Hindlimb muscle (tissue), 1 donor: Measurements from ENCODE around the gene PCGF1. TPM values are rescaled to one million over a fixed set of nuclear protein-coding genes. Genes with fewer than 3 reads are reported as not detected.
A peak's percentile ranks its signal among the peaks of the same experiment; 100 is the strongest.

Experiments
- DNase-seq: peaks from one replicate; pipeline ENCODE4 v3.0.0-alpha.2; 2013
- polyA plus RNA-seq: library from polyadenylated mRNA; unstranded; fragments of 120-200 nt; gene quantifications from one replicate; pipeline ENCODE4 v1.2.1, GENCODE V29; 2013; ENCODE audit not compliant: insufficient read length

PCGF1 gene
- polyA plus RNA-seq, 1 donor: 8.2 TPM

- no peak for DNase-seq
These were observed 28.9 kb upstream of the PCGF1 start for GRCh38 chr2:74536166-74536950.

DNA sequence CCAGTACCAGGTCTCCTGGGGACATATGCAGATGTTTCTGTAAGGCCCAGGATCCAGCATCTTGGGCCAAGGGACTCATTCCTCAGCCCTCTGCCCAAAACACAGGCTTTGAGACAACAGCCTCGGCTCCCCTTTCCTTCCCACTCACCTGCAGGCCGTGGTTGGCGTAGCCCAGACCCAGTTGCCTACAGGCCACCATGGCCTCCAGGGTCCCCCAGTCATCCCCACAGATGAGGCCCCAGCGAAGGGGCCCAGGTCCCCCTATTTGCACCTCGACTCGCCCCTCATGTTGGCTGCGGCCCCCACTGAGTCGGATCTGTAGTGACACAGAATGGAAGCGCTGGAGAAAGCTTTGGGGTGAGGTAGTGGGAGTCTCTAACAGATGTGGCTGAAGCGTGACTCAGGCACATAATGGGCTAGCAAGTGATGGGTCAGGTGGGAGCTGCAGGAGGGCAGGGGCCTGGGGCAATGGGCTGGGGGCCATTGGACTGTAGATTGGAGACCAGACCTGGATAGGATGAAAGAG, 28.0 kb upstream of the PCGF1 start:
- no peak for DNase-seq

- no peak for DNase-seq
These were observed 26.9 kb upstream of the PCGF1 start for GRCh38 chr2:74534411-74534810.

DNA sequence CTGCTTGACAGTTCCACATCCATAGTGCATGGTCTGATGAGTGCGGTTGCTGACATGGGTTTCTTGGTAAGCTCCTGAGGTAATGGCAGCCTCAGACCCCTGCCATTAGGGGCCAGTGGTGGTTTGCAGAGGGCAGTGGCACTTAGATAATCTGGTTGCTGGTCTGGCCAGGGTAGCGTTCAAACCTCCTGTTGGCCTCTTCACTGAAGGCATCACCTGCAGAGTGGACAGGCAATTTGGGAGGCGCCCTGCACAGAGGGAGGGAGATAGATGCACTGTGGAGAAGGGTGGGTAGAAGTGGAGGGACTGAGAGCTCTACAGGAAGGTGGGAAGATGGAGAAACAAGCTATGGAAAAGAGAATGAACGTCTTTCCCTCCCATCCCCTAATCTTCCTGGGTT, 26.0 kb upstream of the PCGF1 start:
- no peak for DNase-seq

GRCh38 chr2:74532222-74532621, 24.7 kb upstream of the PCGF1 start:
- DNase-seq: no peak

GRCh38 chr2:74531666-74532065, 24.2 kb upstream of the PCGF1 start:
- no peak for DNase-seq

DNA sequence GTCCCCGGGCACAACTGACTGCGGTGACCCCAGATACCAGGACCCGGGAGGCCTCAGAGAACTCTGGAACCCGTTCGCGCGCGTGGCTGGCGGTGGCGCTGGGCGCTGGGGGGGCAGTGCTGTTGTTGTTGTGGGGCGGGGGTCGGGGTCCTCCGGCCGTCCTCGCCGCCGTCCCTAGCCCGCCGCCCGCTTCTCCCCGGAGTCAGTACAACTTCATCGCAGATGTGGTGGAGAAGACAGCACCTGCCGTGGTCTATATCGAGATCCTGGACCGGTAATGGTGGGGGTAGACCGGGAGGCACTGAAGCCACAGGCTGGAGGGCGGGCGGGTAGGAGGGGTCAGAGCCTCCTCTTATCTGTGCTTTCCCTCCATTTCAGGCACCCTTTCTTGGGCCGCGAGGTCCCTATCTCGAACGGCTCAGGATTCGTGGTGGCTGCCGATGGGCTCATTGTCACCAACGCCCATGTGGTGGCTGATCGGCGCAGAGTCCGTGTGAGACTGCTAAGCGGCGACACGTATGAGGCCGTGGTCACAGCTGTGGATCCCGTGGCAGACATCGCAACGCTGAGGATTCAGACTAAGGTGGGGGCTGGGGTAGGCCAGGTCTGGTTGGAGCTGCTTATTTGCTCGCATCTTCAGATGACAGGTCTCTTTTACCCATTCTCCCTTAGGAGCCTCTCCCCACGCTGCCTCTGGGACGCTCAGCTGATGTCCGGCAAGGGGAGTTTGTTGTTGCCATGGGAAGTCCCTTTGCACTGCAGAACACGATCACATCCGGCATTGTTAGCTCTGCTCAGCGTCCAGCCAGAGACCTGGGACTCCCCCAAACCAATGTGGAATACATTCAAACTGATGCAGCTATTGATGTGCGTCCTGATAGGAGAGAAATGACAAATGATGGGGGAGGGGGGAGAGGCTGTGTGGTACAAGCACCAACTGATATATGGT, 23.0 kb upstream of the PCGF1 start:
- DNase-seq: no peak

- DNase-seq: peak; percentile 99
These were observed 22.1 kb upstream of the PCGF1 start, which contains the start of the genes AUP1 and HTRA2 for GRCh38 chr2:74529357-74530238. Gene AUP1, minus strand, starts transcription at chr2:74529706. Its CDS starts 77 bp downstream, at chr2:74529629. Gene HTRA2, plus strand, starts transcription at chr2:74529933. Its CDS starts 74 bp downstream, at chr2:74530007.

DNA sequence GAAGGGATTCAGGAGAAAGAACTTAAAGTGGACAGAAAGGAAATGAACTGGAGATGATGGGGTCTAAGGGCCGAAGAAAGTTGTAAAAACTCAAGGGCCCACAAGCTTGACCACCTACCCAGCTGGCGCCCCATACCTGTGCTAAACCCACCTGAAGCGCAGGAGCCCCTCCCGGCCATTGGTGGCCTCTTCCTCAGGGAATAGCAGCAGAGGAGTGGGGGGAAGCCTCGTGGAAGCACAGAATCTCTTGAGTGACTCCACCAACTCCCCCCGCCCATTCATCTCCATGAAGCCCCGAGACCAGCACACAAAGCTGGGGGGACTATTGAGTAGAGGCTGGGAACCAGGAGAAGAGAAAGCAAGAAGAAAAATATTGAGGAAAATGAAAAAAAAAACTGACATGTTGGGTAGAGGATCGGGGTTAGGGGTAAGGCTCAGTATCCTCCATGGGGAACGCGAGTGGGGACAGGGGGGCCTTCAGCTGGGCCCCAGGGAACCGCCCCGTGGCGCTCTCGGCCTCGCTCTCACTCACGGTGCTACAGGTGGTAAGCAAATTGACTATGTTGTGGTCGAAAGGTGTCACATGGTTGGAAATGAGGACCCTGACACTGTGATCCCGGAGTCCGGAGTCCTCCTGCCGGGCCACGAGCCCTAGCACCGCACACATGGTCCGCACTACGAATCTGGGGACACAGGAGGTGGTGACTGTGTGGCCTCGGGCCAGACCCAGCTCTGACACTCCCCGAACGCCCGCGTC, 21.3 kb upstream of the PCGF1 start:
- no peak for DNase-seq

GRCh38 chr2:74527741-74528140, 20.2 kb upstream of the PCGF1 start:
- no peak for DNase-seq

DNA sequence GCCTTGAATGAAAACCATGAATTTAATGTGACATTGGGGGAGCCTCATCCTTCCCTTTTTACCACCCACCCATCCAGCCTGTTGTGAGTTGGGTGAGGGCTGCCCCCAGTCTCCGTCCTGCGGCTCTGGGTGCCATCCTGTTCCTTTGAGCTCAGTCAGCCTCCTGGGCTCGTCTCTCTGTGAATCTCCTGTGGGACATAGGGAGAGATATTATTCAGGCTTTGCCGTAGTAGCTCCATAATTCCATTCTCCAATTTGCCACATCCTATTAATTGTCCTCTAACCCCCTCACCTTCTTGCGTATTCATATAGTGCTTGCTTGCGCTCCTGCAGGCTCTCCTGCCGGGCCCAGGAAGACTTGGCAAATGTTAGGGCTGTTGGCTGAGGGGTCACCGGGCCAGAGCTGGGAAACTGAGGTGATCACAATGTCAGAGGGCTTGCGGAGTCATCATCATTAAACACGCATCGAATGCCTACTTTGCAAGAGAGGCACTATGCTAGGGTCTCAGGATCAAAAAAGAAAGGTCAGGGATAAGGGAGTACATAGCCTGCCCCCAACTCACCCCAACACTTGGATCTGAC, 19.2 kb upstream of the PCGF1 start:
- DNase-seq: no peak

GRCh38 chr2:74525717-74526648, 18.5 kb upstream of the PCGF1 start, which contains the start of gene DQX1:
Gene DQX1, minus strand, starts transcription at chr2:74526231. Its CDS starts 502 bp downstream, at chr2:74525729.
- DNase-seq: no peak

GRCh38 chr2:74524955-74525716, 17.6 kb upstream of the PCGF1 start:
- DNase-seq: no peak

- no peak for DNase-seq
These were observed 16.5 kb upstream of the PCGF1 start for GRCh38 chr2:74524005-74524404.

DNA sequence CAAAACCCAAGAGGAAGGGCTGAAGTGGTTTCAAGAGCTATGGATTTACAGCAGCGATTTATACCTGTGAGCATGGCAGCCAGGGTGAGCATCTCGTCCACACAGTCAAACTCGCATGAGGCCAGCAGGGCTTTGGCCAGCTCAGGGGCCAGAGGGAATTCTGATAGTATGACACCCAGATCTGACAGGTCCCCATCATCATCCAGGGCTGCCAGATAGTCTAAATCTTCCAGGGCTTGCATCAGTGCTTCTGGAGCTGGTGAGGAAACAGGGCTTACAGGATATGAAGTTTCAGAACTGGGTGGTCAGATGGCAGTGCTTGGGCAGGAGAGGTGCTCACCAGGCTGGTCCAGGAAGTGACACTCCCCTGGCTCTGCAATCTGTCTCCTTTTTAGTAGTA, 15.0 kb upstream of the PCGF1 start:
- no peak for DNase-seq

DNA sequence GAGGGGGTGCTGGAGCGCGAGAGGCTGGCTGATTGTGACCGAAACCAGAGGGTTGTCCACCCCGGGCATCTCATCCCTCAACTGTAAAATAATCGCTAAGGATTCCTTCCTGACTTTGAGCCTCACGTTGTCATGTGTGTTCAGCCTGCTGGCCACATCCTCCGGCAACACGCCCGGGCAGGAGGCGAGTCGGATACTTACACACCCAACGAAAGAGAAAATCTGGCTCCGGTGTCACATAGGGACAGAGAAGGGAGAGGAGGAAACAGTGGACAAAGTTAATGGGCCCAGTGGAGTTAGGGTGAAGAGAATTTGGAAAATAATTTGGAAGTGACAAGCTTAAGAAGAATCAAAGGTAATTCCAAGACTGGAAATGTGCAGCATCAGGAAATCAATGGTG, 9.2 kb upstream of the PCGF1 start:
- no peak for DNase-seq

DNA sequence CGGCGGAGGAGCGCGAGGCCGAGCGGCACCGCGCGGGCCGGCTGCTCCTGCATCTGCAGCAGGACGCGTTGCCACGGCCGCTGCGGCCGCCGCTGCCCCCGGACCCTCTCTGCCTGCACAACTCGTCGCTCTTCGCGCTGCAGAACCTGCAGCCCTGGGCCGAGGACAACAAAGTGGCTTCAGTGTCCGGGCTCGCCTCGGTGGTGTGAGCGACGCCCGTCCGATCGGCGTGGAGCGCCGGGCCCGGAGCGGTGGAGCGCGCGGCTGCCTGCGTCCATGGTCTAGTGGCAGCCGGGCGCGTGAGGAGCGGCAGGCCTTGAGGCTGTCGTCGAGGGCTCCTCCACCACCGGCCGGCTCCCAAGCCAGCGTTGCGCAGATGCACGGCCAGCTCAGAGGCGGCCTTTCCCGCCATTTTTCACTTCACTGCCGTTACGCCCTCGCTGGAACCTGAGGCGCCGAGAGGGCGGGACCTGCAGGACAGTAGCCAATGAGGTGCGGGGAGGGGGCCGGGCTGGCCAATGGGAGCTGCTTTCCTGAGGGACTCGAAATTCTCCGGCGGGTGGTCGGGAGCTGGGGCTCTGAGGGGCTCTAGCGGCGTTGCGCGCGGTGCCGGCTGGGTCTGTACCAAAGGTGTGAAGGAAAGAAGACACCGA, 8.6 kb upstream of the PCGF1 start:
- peak; percentile 56 for DNase-seq

GRCh38 chr2:74515271-74515980, 7.9 kb upstream of the PCGF1 start:
- no peak for DNase-seq
